Right cardiac atrium (tissue), 5 donors: ENCODE data around the gene C1RL. TPM values are rescaled to one million over a fixed set of nuclear protein-coding genes. Genes with fewer than 3 reads are reported as not detected.
A peak's percentile ranks its signal among the peaks of the same experiment; 100 is the strongest.

ENCODE experiments used
- ATAC-seq, 2 donors: fragments of 200-7000 bp; cut with Tn5 transposase; one replicate each; pipeline versions ENCODE4 v1.8.0 to v1.9.1; 2020; ENCODE audit warnings: moderate library complexity in 2 of 2, mild to moderate bottlenecking in 1 of 2
- DNase-seq, 3 donors: peaks; one replicate each; pipeline ENCODE4 v3.0.0-alpha.2; 2020
- H3K27ac ChIP-seq: one replicate; pipeline ENCODE4 v1.5.1; 2013; ENCODE audit warnings: mild to moderate bottlenecking, low read length, control low read depth, moderate library complexity
- H3K27me3 ChIP-seq: one replicate; pipeline ENCODE4 v1.6.1; 2013; ENCODE audit not compliant: control insufficient read depth, insufficient read depth
- H3K4me1 ChIP-seq: one replicate; pipeline ENCODE4 v1.6.1; 2013; ENCODE audit warnings: low read length; ENCODE audit not compliant: control insufficient read depth, insufficient read depth
- H3K4me3 ChIP-seq: one replicate; pipeline ENCODE4 v1.5.1; 2013; ENCODE audit warnings: low read length, control low read depth
- H3K9me3 ChIP-seq: one replicate; pipeline ENCODE4 v1.6.1; 2013; ENCODE audit warnings: low read length; ENCODE audit not compliant: control insufficient read depth
- WGBS: extraction: QIAGEN DNeasy Blood & Tissue Kit; methylation state at CpG from one replicate; pipeline ENCODE4 v1.1.7; 2013; 5-methylcytosine and 5-hydroxymethylcytosine counted together
- intact Hi-C, 4 donors: fragments of 100-400 bp; cut with DNase I; formaldehyde crosslinking; loops; one replicate each; pipeline versions ENCODE4 v1.11.0 to v1.14.0; 2022 to 2023
- polyA plus RNA-seq: library from polyadenylated mRNA; stranded (reverse); fragments of 200-250 nt; gene quantifications from one replicate; pipeline ENCODE4 v1.2.3, GENCODE V29; 2013
- total RNA-seq, 4 donors: library from RNA; stranded (reverse); fragmentation: NEBNext Ultra II Directional; extraction: Animal tissue kit (Norgen Biotek cat#: 25700); gene quantifications; one replicate each; pipeline ENCODE4 v1.2.1, GENCODE V29; 2021
- donor health status: healthy with polysubstance abuse.
- donor health status: DM: no; HTN: yes; CAD: no.
- donor health status: DM: no; HTN: no; CAD: no.
- donor health status: DM: no; HTN: yes; CAD: no; lungs with severe emphysema.
- donor health status: DM: yes; HTN: yes; CAD: no.

C1RL gene
- total and polyA plus RNA-seq, 5 donors: 16.7 to 29.6 (median 19.0) TPM

DNA sequence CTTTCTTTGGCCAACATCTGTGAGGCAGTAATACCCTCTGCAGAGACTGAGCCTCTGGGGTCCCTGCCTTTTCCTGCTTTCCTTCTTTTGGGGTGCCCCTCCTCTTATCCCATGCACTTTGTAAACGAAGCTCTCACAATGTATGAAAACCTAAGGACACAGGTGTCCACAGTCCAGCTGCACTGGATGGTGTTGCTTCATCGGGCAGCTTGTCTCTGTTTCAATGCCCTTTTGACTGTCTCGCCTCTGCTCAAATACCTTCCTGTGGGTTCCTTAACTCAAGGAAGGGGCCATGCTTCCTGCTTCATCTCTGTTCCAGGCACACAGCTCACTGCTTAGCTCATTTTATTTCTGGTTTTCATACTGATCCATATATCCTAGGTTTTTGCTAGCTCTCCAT is 6.4 kb downstream of the C1RL start:
- H3K27me3 ChIP-seq: no peaks in the 10 kb centered on the region
- intact Hi-C loops: loop anchor here in 1 of 4 donors (10.0 kb wide), 1 partner anchor 148 kb away; the partner anchor contains the start of gene PTPN6
- no peaks in the 10 kb centered on the region for H3K9me3 ChIP-seq
- H3K4me1 ChIP-seq: no peaks in the 10 kb centered on the region
- no peak overlapping the region for H3K27ac ChIP-seq
- ATAC-seq: no peak
- no peak overlapping the region for H3K4me3 ChIP-seq
- no peak for DNase-seq
- 79% methylated on average over 3 of the region's 3 CpGs for WGBS

- 62% methylated on average over 10 of the region's 10 CpGs for WGBS
- H3K27me3 ChIP-seq: no peaks in the 10 kb centered on the region
- ATAC-seq (peak; percentile 17 to 23), DNase-seq (no peak)
- H3K27ac ChIP-seq: no peak overlapping the region
- no peak overlapping the region for H3K4me3 ChIP-seq
- intact Hi-C loops: loop anchor here in 1 of 4 donors (10.0 kb wide), 1 partner anchor 147 kb away; the partner anchor contains the start of gene PTPN6
- no peaks in the 10 kb centered on the region for H3K9me3 ChIP-seq
- H3K4me1 ChIP-seq: no peaks in the 10 kb centered on the region
Measured at GRCh38 chr12:7101694-7102131, 7.3 kb downstream of the C1RL start.

DNA sequence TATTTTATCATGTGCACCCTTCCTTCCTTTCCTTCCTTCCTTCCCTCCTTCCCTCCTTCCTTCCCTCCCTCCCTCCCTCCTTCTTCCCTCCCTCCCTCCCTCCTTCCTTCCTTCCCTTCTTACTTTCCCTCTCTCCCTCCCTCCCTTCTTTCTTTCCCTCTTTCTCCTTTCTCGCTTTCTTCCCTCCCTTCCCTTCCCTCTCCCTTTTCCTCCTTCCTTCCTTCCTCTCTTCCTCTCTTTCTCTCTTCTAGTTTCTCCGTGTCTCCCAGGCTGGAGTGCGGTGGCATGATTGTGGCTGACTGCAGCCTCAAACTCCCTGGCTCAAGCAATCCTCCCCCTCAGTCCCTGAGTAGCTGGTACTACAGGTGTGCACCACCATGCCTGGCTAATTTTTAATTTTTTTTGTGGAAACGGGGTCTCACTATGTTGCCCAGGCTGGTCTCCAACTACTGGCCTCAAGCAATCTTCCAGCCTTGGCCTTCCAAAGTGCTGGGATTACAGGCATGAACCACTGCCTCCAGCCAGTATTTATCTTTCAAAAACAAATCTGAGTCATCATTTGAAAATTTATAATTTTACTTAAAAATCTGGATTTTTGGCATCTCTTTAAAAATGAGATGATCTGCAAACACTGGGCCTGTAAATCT is 7.8 kb downstream of the C1RL start:
- intact Hi-C loops: loop anchor here in 1 of 4 donors (10.0 kb wide), 1 partner anchor 146 kb away; the partner anchor contains the start of gene PTPN6
- H3K9me3 ChIP-seq: no peaks in the 10 kb centered on the region
- DNase-seq (no peak), ATAC-seq (no peak)
- no peak overlapping the region for H3K4me3 ChIP-seq
- WGBS: 90% methylated on average over 4 of the region's 4 CpGs
- no peaks in the 10 kb centered on the region for H3K4me1 ChIP-seq
- H3K27ac ChIP-seq: no peak overlapping the region
- no peaks in the 10 kb centered on the region for H3K27me3 ChIP-seq

DNA sequence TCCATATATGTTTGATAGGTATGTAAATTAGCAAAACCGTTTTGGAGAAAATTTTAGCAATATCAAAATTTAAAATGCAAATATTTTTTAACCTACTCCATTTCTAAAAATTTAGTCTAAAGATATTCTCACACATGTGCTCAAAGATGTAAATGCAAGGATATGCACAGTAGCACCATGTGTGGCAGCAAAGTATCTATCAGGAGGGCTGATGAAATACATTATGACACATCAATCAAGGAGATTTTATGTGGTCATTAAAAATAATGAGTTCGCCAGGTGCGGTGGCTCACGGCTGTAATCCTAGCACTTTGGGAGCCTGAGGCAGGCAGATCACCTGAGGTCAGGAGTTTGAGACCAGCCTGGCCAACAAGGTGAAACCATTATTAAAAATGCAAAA is 8.8 kb downstream of the C1RL start:
- no peaks in the 10 kb centered on the region for H3K27me3 ChIP-seq
- H3K9me3 ChIP-seq: no peaks in the 10 kb centered on the region
- WGBS: 89% methylated on average over 4 of the region's 4 CpGs
- ATAC-seq (no peak), DNase-seq (no peak)
- intact Hi-C loops: loop anchor here in 1 of 4 donors (10.0 kb wide), 1 partner anchor 145 kb away; the partner anchor contains the start of gene PTPN6
- no peak overlapping the region for H3K27ac ChIP-seq
- no peaks in the 10 kb centered on the region for H3K4me1 ChIP-seq
- H3K4me3 ChIP-seq: no peak overlapping the region

DNA sequence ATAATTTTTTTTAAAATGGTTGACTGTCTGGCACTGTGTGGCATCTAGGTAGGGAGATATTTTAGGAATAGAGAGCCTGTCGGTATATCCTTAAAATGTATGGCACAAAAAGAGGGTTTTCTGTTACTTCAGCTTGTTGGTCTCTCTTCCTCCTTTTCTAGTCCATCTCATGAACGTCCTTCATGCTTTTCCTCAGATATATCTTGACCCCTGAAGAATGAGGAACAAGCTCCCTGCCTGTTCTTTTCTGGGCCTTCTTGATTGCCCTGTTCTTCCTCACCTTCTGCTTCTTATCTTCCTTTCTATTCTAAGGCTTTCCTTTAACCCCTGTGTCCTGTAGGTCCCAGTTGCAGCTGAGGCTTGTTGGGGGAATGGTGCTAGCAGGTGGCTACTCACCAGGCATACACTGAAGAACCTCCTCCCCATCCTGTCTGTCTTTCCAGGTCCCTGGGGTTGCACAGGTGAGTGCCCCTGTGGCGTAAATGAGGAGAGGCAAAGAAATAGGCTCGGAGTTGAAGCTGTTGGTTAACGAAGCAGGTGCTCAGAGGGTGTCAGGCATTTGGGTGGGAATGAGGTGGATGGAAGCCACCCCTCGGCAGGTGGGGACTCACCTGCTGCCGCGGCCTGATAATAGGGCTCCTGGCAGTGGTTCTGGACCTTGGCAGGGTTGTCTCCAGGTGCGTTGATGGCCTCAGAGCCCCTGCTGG is 9.6 kb downstream of the C1RL start:
- H3K9me3 ChIP-seq: no peaks in the 10 kb centered on the region
- ATAC-seq (no peak), DNase-seq (no peak)
- H3K4me3 ChIP-seq: no peak overlapping the region
- no peaks in the 10 kb centered on the region for H3K4me1 ChIP-seq
- intact Hi-C loops: no loop called here
- H3K27me3 ChIP-seq: no peaks in the 10 kb centered on the region
- H3K27ac ChIP-seq: no peak overlapping the region
- 87% methylated on average over 9 of the region's 9 CpGs for WGBS

GRCh38 chr12:7096979-7097378 is 12.0 kb downstream of the C1RL start:
- H3K27ac ChIP-seq: no peak overlapping the region
- WGBS: 84% methylated on average over 19 of the region's 19 CpGs

GRCh38 chr12:7096006-7096932 is 12.7 kb downstream of the C1RL start:
- H3K4me1 ChIP-seq: no peaks in the 10 kb centered on the region
- DNase-seq: no peak
- 83% methylated on average over 26 of the region's 26 CpGs for WGBS
- H3K27ac ChIP-seq: no peak overlapping the region
- no peak overlapping the region for H3K4me3 ChIP-seq
- no peak for ATAC-seq
- no peaks in the 10 kb centered on the region for H3K9me3 ChIP-seq
- no peaks in the 10 kb centered on the region for H3K27me3 ChIP-seq
- intact Hi-C loops: no loop called here

More at GRCh38 chr12:7096979-7097378, 12.0 kb downstream of the C1RL start:
- Histone ChIP-seq H3K27me3 (no peaks in the 10 kb centered on the region), H3K4me1 (no peaks in the 10 kb centered on the region), H3K4me3 (no peak overlapping the region), H3K9me3 (no peaks in the 10 kb centered on the region)
- intact Hi-C loops: no loop called here
- DNase-seq (no peak), ATAC-seq (no peak)

- Histone ChIP-seq H3K9me3 (no peaks in the 10 kb centered on the region), H3K27ac (no peak overlapping the region), H3K4me3 (no peak overlapping the region), H3K27me3 (no peaks in the 10 kb centered on the region), H3K4me1 (no peaks in the 10 kb centered on the region)
- intact Hi-C loops: no loop called here
- ATAC-seq: no peak
- no peak for DNase-seq
- 72% methylated on average over 10 of the region's 10 CpGs for WGBS
Measured at GRCh38 chr12:7093892-7094291, 15.1 kb downstream of the C1RL start.

- intact Hi-C loops: no loop called here
- H3K4me1 ChIP-seq: no peaks in the 10 kb centered on the region
- ATAC-seq: no peak
- no peaks in the 10 kb centered on the region for H3K9me3 ChIP-seq
- H3K27ac ChIP-seq: no peak overlapping the region
- H3K4me3 ChIP-seq: no peak overlapping the region
- DNase-seq: no peak
- H3K27me3 ChIP-seq: no peaks in the 10 kb centered on the region
- WGBS: 66% methylated on average over 5 of the region's 5 CpGs
Measured at GRCh38 chr12:7093486-7093885, 15.5 kb downstream of the C1RL start.

- Histone ChIP-seq H3K4me3 (no peak overlapping the region), H3K27me3 (no peaks in the 10 kb centered on the region), H3K4me1 (no peaks in the 10 kb centered on the region), H3K27ac (no peak overlapping the region), H3K9me3 (no peaks in the 10 kb centered on the region)
- DNase-seq (no peak), ATAC-seq (no peak)
- intact Hi-C loops: no loop called here
- WGBS: 73% methylated on average over 8 of the region's 8 CpGs
Measured at GRCh38 chr12:7092986-7093460, 16.0 kb downstream of the C1RL start.
